Prostate gland (tissue), 2 donors: Measurements from ENCODE around the gene NINJ1.
"Not testable (repeated sequence)": the region's sequence is repeated elsewhere in the genome, so short reads cannot be mapped to it uniquely, and the experiment has no call there.

Source experiments
- CTCF ChIP-seq, 4 experiments: fragments of 200-600 bp in 2 of 4; fragments of 450-650 bp in 2 of 4; sonication (generic) in 2 of 4; IDR thresholded peaks; 1 replicate in 3 of 4; 2 replicates in 1 of 4; pipeline ENCODE4 v1.5.1; 2016 to 2019; ENCODE audit warnings: antibody characterized with exemption in 4 of 4, mild to moderate bottlenecking in 2 of 4, moderate library complexity in 2 of 4
- POLR2A ChIP-seq: fragments of 450-650 bp; IDR thresholded peaks from one replicate; pipeline ENCODE4 v1.6.1; 2016; ENCODE audit warnings: antibody characterized with exemption, mild to moderate bottlenecking
- POLR2AphosphoS5 ChIP-seq: sonication (generic); formaldehyde crosslinking; IDR thresholded peaks from one replicate; pipeline ENCODE4 v1.6.1; 2017; ENCODE audit warnings: antibody characterized with exemption

- TF ChIP-seq CTCF (IDR thresholded peaks at IDR 0.05); POLR2A; POLR2AphosphoS5: not testable (repeated sequence)
Measured at GRCh38 chr9:93101086-93101485, 33.0 kb downstream of the NINJ1 start.
